K562 (cell line): Measurements from ENCODE around the gene ATAD5. TPM values are rescaled to one million over a fixed set of nuclear protein-coding genes. Genes with fewer than 3 reads are reported as not detected.
A peak's percentile ranks its signal among the peaks of the same experiment; 100 is the strongest.

Experiments used
- CBX3 ChIP-seq, 2 experiments: IDR thresholded peaks; 1 replicate in 1 of 2; 2 replicates in 1 of 2; pipeline ENCODE4 v1.6.1; 2012; ENCODE audit warnings: inconsistent platforms in 2 of 2, low read length in 2 of 2, borderline replicate concordance in 1 of 2, control low read depth in 1 of 2
- CEBPG ChIP-seq, 3 experiments: fragments of 200-800 bp in 1 of 3; sonication (Bioruptor generic) in 1 of 3; sonication (generic) in 1 of 3; formaldehyde crosslinking in 1 of 3; IDR thresholded peaks in 2 of 3; conservative IDR thresholded peaks in 1 of 3; 2 replicates each; pipeline versions ENCODE4 v1.6.1 to v1.8.0; 2016 to 2022; ENCODE audit warnings: missing compliant biosample characterization in 2 of 3, missing genetic modification characterization in 2 of 3, mild to moderate bottlenecking in 1 of 3, missing genetic modification reagents in 1 of 3
- CUX1 ChIP-seq: fragments of 200-800 bp; sonication (Bioruptor generic); IDR thresholded peaks from 2 replicates; pipeline ENCODE4 v1.6.1; 2016; ENCODE audit warnings: missing genetic modification characterization, missing compliant biosample characterization
- GABPB1 ChIP-seq: sonication (generic); formaldehyde crosslinking; IDR thresholded peaks from 2 replicates; pipeline ENCODE4 v1.8.0; 2022; ENCODE audit warnings: mild to moderate bottlenecking, missing genetic modification reagents
- RBM25 ChIP-seq: fragments of 200-400 bp; formaldehyde crosslinking; IDR thresholded peaks from 2 replicates; pipeline ENCODE4 v1.6.1; 2018; ENCODE audit warnings: low read length, low read depth, moderate library complexity; ENCODE audit not compliant: severe bottlenecking
- SIN3B ChIP-seq: fragments of 450-650 bp; IDR thresholded peaks from 2 replicates; pipeline ENCODE4 v1.6.1; 2017; ENCODE audit warnings: low read depth, mild to moderate bottlenecking, moderate library complexity
- SIRT6 ChIP-seq: IDR thresholded peaks from one replicate; pipeline ENCODE4 v1.6.1; 2012; ENCODE audit warnings: low read depth, mild to moderate bottlenecking, control low read depth, inconsistent platforms, low read length, moderate library complexity
- STAT5B ChIP-seq: fragments of 250-450 bp; sonication (Bioruptor Pico); IDR thresholded peaks from 2 replicates; pipeline ENCODE4 v1.8.0; 2021; ENCODE audit warnings: mild to moderate bottlenecking, inconsistent platforms
- TCF7L2 ChIP-seq: fragments of 150-350 bp; IDR thresholded peaks from 2 replicates; pipeline ENCODE4 v1.6.1; 2016; ENCODE audit warnings: low read depth, mild to moderate bottlenecking, low read length, moderate library complexity
- ZBED1 ChIP-seq: IDR thresholded peaks from 2 replicates; pipeline ENCODE4 v1.6.1; 2014
- ZBTB8A ChIP-seq: fragments of 450-650 bp; IDR thresholded peaks from 2 replicates; pipeline ENCODE4 v1.6.1; 2018; ENCODE audit warnings: mild to moderate bottlenecking, moderate library complexity; ENCODE audit not compliant: partially characterized antibody
- ZNF282 ChIP-seq: sonication (generic); formaldehyde crosslinking; IDR thresholded peaks from 2 replicates; pipeline ENCODE4 v1.8.1; 2023; ENCODE audit warnings: missing genetic modification reagents
- ZNF830 ChIP-seq: fragments of 250-450 bp; sonication (Bioruptor Pico); IDR thresholded peaks from 2 replicates; pipeline ENCODE4 v1.5.0; 2021; ENCODE audit warnings: mild to moderate bottlenecking
- polyA plus RNA-seq, 8 experiments: library from polyadenylated mRNA; depleted of rRNA in 4 of 8; stranded (reverse) in 5 of 8; unstranded in 3 of 8; fragments of >200 nt; fragmentation: Nextera tagmentation in 2 of 8; fragmentation: Illumina TruSeq in 1 of 8; extraction: Ambion mirVana in 2 of 8; extraction: Trizol in 1 of 8; gene quantifications; 2 replicates each; pipeline versions ENCODE4 v1.2.1 to v1.2.3, GENCODE V29; 2011 to 2014; ENCODE audit warnings: inconsistent platforms in 1 of 8, missing spikeins in 1 of 8
- total RNA-seq, 7 experiments: library from RNA; depleted of rRNA in 6 of 7; stranded (reverse); fragments of >200 nt in 6 of 7; fragmentation: Illumina TruSeq in 2 of 7; extraction: Trizol in 2 of 7; gene quantifications; 2 replicates each; pipeline versions ENCODE4 v1.2.1 to v1.2.3, GENCODE V29; 2011 to 2021; ENCODE audit warnings: low replicate concordance in 1 of 7
- TF ChIP-seq, protein P1 (sequence below): sonication (generic); formaldehyde crosslinking; IDR thresholded peaks from 2 replicates; pipeline ENCODE4 v1.9.0; 2022; ENCODE audit warnings: mild to moderate bottlenecking, missing genetic modification reagents
- TF ChIP-seq, protein P2 (sequence below): fragments of 450-650 bp; formaldehyde crosslinking; IDR thresholded peaks from 2 replicates; pipeline ENCODE4 v1.4.0; 2022; ENCODE audit warnings: mild to moderate bottlenecking, moderate library complexity

The ATAD5 gene
- total and polyA plus RNA-seq, 9 of the 15 experiments (the other 6 are each of a cell fraction or from before 2014, with no cell fraction given), result 4.6 to 25.6 (median 19.5) TPM

- TF ChIP-seq, protein P1, sequence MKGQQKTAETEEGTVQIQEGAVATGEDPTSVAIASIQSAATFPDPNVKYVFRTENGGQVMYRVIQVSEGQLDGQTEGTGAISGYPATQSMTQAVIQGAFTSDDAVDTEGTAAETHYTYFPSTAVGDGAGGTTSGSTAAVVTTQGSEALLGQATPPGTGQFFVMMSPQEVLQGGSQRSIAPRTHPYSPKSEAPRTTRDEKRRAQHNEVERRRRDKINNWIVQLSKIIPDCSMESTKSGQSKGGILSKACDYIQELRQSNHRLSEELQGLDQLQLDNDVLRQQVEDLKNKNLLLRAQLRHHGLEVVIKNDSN (CRISPR knock-in tag), result no peak
- TF ChIP-seq ZNF830 (CRISPR knock-in tag) (no peak), SIRT6 (no peak), ZBTB8A (no peak), CUX1 (CRISPR knock-in tag) (0 out of 2 replicates have a peak, but pooled peaks have one; percentile 64), SIN3B (no peak), CBX3 (IDR thresholded peaks at IDR 0.05; ENCODE audit: borderline replicate concordance in 1 of 2, low read length in 2 of 2) (no peak), RBM25 (no peak), CEBPG (CRISPR knock-in tag; IDR thresholded peaks at IDR 0.05) (no peak), CEBPG (tag; conservative IDR thresholded peaks at IDR 0.05 in 1 of 2, IDR thresholded peaks at IDR 0.05 in 1 of 2) (peak; percentile 57 to 66; a peak in 3 of 4 replicates), GABPB1 (CRISPR knock-in tag) (no peak), ZBED1 (no peak), STAT5B (CRISPR knock-in tag) (no peak), TCF7L2 (no peak), ZNF282 (CRISPR knock-in tag) (no peak)
- TF ChIP-seq, protein P2, sequence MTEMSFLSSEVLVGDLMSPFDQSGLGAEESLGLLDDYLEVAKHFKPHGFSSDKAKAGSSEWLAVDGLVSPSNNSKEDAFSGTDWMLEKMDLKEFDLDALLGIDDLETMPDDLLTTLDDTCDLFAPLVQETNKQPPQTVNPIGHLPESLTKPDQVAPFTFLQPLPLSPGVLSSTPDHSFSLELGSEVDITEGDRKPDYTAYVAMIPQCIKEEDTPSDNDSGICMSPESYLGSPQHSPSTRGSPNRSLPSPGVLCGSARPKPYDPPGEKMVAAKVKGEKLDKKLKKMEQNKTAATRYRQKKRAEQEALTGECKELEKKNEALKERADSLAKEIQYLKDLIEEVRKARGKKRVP (CRISPR knock-in tag), result no peak
These were observed 509 bp upstream of the ATAD5 start (continued) for GRCh38 chr17:30831257-30831656.
